ENCODE results near the gene RCN2. TPM values are rescaled to one million over a fixed set of nuclear protein-coding genes. Genes with fewer than 3 reads are reported as not detected.

RCN2 gene
- total RNA-seq, 1 experiment from 2014 or later: 180 TPM

DNA sequence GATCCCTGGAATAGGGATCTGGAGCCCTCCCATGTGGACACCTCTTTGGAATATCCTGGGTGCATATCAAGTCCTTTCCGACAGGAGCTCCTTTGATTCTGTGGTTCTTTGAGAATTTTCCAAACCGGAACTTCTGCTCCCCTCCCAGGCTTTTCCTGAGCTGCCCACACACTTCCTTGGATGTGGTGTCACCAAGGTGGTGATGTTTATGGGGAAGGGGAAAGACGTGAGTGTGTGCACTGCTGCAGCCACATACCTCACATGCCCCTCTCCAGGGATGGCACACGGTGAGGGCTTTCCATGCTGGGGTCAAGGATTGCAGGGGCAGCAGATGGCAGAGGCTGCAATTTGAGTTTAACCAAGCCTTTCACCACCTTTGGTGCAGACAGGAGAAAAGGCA is 35.5 kb downstream of the RCN2 start:
- in situ Hi-C loops (cut with HindIII; ENCODE audit: low sequenced_read_pairs): no loop called here
- no peak for DNase-seq (ENCODE audit: low spot score)

DNA sequence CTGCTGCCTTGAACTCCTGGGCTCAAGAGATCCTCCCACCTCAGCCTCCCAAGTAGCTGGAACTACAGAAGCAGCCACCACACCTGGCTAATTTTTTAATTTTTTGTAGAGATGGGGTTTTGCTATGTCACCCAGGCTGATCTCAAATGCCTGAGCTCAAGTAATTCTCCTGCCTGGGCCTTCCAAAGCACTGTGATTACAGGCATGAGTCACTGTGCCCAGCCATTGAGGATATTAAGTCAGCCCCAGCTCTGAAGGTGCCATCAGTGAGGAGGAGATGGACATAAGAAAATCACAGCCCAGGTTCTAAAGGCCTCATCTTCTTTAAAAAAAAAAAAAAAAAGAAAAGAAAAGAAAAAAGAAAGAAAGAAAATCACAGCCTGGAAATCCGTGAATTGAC is 36.8 kb downstream of the RCN2 start:
- in situ Hi-C loops (cut with HindIII; ENCODE audit: low sequenced_read_pairs): no loop called here
- DNase-seq (ENCODE audit: low spot score): no peak

DNA sequence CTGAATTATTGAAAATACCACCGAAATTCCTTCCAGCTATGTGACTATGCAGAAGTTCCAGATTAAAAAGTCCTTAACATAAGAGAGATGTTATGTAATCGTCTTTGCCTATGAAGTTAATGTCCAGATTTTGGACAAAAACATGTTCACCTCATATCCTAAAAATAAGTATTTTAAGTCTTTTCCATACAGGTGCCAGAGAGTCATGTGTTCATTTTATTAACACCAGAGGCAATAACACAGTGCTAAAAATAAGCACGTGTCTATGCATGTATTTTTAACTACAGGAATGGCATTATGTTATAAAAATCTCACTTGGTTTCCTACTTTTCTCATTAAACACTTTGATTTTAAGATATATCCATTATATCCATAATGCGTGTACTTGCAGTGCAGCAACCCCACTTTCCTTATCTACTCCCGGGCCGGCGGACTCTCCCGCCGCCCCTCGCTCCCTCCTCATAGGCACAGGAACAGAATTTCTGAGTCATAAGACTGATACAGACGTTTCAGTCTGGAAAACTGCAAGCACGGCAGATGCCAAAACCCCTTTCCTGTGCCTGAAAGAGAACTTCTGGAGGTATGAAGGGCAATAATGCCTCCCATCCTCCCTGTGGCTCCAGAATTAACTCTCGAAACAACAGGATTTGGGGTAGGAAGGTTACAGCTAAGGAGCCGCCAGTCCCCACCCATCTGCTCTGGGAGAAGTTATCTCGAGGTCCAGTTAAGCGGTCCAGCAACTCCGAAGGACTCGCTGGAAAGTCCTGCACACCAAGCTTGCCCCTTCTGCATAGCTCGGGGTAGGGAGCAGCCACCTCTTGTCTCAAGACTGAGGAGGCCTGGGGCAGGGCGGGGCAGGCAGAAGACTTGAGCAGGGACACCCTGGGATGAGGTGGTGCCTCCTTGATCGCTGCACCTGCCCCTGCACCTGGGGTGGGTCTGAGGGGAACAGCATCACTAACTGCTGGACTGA is 41.1 kb downstream of the RCN2 start:
- in situ Hi-C loops (cut with HindIII; ENCODE audit: low sequenced_read_pairs): no loop called here
- no peak for DNase-seq (ENCODE audit: low spot score)

DNA sequence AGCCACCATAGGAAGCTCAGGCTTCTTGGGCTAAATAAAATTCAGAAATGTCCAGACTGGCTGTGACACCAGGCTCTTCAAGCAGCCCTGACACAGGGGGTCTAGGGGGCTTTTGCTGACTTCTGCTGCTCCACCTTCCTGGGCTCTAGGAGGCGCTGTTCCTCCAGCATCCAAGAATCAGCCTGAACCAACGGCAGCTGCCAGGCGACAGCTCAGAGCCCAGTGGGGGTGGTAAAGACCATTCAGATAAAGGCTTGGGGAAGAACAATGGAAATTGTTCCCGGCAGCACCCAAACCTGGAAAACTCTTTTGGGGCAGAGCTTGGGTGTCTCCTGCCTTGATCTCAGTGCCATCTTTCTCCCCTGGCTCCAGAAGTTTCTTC is 41.8 kb downstream of the RCN2 start:
- in situ Hi-C loops (cut with HindIII; ENCODE audit: low sequenced_read_pairs): no loop called here
- no peak for DNase-seq (ENCODE audit: low spot score)

DNA sequence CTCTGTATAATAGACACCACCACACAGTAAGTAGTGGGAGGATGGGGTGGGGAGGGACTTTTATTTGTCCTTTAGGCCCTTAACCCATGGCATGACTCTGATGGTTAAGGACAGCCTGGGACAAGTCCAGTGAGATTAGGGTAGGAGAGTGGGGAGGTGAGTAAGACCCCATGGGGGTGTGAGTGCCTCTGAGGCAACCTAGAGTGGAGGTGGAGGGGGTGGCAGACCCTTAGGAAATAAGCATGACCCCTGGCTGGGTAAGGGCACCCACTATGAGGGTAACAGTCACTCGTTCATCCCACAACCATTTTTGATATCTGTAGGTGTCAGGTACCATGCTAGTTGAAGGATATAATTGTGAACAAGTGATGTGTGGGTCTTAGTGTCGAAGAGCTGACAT is 42.4 kb downstream of the RCN2 start:
- in situ Hi-C loops (cut with HindIII; ENCODE audit: low sequenced_read_pairs): no loop called here
- no peak for DNase-seq (ENCODE audit: low spot score)

DNA sequence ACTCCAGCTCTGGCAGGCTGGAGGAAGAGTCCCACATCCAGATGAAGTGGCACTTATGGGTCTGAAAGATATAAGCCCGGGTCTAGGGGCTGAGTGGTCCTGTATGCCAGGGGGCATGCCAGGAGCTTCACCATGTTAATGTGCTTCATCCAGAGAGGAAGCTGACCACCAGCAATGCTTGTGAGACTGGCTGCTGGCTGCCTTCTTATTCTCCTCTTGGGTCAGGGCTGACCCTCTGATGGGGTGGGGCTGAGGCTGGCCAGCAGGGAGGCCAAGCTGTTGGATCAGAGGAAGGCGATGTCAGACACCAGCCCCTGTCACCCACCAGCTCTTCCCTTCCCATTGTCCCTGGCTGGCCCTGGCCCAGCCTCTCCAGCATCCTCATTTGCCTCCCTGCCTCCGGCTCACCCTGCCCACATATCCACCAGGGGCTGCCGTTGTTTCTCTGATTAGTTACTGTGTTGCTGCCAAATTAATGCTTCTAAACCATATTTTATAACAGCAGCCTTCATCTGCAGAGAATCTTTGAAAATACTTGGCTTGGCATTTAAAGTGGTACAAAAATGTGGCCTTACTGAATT is 43.0 kb downstream of the RCN2 start:
- DNase-seq (ENCODE audit: low spot score): no peak
- in situ Hi-C loops (cut with HindIII; ENCODE audit: low sequenced_read_pairs): no loop called here

DNA sequence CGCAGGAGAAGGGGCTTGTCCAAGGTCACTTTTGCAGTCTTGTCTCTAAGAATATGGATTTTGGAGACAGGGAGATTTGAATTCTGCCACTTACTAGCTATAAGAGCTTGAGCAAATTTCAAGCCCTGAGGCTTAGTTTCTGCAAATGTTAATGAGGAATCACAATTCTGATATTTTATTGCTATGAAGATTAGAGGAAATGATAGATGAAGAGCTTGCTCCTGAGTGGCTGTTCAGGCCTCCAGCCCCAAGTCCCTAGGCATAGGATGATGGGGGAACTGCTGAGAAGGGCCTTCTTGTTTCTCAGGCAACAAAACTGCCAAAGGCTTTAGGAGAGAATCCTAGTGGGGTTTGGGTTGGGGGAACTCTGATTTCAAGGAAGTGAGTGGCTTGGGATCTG is 44.6 kb downstream of the RCN2 start:
- in situ Hi-C loops (cut with HindIII; ENCODE audit: low sequenced_read_pairs): no loop called here

DNA sequence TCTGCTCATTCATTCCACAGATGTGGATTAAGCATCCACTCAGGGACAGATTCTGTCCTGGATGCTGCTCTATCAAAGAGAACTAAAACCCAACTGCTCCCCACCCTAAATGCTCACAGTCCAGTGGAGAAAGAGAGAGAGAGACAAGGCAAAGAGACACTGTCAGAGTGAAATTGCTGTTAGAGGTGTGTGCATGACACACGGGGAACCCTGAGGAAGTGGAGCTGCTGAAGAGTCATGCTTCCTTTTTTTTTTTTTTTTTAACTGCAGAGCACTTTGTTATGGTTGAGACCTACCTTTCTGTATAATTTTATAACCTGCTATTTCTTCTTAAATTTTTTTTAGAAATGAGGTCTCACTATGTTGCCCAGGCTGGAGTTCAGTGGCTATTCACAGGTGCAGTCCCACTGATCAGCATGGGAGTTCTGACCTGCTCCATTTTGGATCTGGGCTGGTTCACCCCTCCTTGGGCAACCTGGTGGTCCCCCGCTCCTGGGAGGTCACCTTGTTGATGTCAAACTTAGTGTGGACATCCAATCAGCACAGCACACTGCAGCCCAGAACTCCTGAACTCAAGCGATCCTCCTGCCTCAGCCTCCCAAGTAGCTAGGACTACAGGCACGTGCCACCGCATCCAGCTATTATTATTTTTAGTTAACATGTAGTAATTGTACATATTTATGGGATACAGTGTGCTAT is 45.2 kb downstream of the RCN2 start:
- DNase-seq (ENCODE audit: low spot score): no peak
- in situ Hi-C loops (cut with HindIII; ENCODE audit: low sequenced_read_pairs): no loop called here

More for the DNA sequence above, 44.6 kb downstream of the RCN2 start:
- DNase-seq (ENCODE audit: low spot score): no peak

DNA sequence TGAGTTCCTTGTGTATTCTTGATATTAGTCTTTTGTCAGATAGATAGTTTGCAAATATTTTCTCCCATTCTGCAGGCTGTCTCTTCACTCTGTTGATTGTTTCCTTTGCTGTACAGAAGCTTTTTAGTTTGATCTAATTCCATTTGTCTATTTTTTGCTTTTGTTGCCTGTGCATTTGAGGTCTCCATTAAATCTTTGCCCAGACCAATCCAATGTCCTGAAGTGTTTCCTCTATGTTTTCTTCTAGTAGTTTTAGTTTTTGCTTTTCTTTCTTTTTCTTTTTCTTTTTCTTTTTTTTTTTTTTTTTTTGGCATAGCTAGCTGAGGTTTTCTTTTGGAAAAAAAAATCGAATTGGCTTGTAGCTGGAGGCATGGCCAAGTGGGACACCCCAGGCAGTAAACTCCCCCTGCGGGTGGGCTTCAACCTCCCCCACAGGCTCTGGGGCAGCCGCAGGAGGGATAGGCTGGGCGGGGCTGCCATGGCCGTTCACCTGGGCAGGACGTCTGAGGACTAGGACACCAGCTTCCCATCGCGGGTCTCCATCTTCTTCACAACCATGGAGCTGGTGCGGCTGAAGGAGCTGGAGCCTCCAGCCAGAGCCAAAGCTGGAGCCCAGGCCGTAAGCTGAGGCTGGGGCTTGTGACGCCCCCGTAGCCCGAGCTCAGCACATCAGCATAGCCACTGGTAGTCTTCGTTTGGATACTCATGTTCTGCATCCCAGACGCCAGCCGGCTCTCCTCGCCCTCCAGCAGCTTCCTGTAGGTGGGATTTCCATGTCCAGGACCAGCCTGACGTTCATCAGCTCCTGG is 47.2 kb downstream of the RCN2 start:
- in situ Hi-C loops (cut with HindIII; ENCODE audit: low sequenced_read_pairs): no loop called here
- DNase-seq (ENCODE audit: low spot score): no peak

DNA sequence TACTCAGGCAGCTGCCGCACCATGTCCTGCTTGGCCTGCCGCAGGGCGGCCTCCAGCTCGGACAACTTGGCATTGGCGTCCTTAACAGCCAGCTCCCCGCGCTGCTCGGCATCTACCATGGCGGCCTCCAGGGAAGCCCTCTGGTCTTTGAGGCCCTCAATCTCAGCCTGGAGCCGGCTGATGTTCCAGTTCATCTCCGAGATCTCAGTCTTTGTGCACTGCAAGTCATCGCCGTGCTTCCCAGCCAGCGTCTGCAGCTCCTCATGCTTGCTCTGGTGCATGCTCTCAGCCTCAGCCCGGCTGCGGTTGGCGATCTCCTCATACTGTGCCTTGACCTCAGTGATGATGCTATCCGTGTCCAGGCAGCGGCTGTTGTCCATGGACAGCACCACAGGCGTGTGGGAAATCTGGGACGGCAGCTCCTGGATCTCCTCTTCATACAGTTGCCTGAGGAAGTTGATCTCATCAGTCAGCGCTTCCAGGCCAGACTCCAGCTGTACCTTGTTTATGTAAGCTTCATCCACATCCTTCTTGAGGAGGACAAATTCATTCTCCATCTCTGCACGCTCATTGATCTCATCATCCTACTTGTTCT is 47.9 kb downstream of the RCN2 start:
- in situ Hi-C loops (cut with HindIII; ENCODE audit: low sequenced_read_pairs): no loop called here
- no peak for DNase-seq (ENCODE audit: low spot score)

DNA sequence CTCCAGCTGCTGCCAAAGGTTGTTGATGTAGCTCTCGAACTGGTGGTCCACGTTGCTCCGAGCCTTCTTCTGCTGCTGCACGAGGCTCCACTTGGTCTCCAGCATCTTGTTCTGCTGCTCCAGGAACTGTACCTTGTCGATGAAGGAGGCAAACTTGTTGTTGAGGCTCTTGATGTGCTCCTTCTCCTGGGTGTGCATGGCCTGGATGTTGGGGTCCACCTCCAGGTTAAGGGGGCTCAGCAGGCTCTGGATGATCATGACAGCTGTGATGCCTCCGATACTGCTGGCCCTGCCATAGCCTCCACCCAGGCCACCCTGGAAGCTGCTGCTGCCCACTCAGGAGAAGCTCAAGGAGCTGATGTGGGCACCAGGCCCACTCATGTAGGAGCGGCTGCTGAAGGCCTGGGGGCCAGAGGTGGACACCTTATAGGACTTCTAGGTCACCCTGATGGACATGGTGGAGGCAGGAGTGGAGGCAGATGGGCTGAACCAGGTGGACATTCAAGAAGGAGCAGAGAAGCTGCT is 48.5 kb downstream of the RCN2 start:
- in situ Hi-C loops (cut with HindIII; ENCODE audit: low sequenced_read_pairs): no loop called here
- no peak for DNase-seq (ENCODE audit: low spot score)

DNA sequence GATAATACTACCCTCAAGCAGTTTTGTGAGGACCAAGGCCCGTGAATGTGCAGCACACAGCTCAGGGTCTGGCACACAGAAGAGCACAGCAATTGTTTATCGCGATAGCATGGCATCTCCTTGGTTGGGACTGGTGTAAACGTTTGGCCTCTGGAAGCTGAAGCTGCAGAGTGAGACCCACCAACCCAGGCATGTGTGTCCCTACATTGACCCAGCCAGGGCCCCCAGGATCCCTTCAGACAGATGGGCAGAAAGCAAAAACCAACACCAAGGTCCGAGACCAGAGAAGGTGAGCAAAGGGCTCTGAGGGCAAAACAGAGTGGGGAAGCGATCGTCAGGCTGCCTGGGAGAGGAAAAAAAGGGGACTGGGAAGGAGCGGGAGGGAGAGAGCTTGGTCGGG is 50.8 kb downstream of the RCN2 start:
- DNase-seq (ENCODE audit: low spot score): no peak
- in situ Hi-C loops (cut with HindIII; ENCODE audit: low sequenced_read_pairs): no loop called here

DNA sequence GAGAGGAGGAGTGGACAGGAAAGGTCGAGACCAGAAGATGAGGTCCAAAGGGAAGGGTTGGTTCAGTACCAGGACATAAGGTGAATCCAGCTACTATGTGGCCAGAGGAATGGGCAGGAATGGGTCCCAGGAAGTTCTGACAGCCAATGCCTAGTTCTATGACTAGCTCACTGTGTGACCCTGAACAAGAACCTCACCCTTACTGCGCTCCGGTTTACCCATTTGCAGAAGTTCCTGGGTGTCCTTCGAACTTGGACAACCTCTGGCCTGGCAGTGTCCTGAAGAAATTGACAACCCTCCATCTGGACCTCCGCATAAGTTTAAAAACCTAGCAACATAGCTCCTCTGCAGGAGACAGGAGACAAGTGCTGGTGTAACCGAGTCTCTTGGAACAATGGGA is 51.2 kb downstream of the RCN2 start:
- no peak for DNase-seq (ENCODE audit: low spot score)
- in situ Hi-C loops (cut with HindIII; ENCODE audit: low sequenced_read_pairs): no loop called here

DNA sequence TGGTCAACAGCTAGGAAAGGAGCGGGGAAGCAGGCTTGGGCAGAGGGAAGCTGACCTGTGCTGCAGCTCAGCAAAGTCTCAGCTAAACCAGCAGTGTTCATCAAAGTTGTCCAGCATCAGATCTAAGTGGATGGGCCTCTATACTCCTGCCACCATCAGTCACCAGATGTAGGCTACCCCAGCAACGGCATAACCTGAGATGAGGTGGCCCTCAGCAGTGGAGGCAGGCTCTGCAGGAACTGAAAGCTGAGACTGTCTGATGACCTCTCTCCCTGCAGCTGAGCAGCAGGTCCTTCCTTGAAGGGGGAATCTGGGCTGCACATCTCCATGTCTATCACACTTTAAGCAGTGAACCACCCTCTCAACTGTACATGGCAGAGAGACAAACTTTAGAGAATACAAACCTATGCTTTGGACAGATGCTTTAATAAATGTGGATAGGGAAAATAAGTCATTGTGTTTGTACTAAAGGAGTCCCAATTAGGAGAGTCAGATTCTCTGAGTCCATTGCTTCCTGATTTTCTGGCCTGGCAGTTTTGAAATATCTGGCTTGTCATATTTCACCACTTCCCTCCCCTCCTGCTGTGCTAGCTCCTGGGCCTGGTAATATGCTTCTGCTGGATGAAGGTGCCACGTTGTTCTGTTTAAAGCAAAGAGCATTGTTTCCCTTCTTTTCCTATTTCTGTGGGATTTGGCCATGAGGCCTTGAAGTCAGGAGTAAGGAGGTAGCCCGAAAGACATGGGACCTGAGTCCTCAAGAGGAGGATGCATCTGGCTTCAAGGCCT is 52.2 kb downstream of the RCN2 start:
- DNase-seq (ENCODE audit: low spot score): no peak
- in situ Hi-C loops (cut with HindIII; ENCODE audit: low sequenced_read_pairs): no loop called here

DNA sequence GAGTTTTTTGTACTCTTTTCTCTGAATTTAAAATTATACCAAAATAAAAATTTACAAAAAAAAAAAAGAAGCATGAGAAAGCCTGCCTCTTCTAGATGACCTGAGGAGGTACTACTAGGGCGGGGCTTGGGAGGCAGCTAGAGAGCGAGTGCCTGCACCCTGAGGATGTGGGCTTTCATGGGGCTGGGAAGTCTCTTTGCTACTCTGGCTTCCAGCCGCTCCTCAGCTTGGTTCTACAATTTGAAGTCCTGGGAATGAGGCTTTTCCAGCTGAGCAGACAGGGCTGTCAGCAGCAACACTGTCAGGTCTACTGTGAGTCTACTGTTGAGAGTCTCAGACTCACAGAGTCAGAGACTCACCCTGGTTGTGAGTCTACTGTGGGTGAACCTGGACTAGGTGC is 55.2 kb downstream of the RCN2 start:
- no peak for DNase-seq (ENCODE audit: low spot score)
- in situ Hi-C loops (cut with HindIII; ENCODE audit: low sequenced_read_pairs): no loop called here

DNA sequence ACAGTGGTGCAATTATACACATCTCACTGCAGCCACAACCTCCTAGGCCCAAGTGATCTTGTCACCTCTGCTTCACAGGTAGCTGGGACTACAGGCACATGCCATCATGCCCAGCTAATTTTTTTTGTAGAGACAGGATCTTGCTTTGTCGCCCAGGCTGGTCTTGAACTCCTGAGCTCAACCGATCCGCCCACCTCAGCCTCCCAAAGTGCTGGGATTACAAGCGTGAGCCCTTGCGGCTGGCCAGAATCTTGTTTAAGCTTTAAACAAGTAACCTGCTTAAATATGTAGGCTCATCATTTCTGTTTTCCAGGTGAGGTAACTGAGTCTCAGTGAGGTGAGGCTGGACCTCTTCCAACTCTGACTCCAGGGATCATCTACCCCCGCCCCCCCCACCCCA is 55.7 kb downstream of the RCN2 start:
- in situ Hi-C loops (cut with HindIII; ENCODE audit: low sequenced_read_pairs): no loop called here
- no peak for DNase-seq (ENCODE audit: low spot score)

DNA sequence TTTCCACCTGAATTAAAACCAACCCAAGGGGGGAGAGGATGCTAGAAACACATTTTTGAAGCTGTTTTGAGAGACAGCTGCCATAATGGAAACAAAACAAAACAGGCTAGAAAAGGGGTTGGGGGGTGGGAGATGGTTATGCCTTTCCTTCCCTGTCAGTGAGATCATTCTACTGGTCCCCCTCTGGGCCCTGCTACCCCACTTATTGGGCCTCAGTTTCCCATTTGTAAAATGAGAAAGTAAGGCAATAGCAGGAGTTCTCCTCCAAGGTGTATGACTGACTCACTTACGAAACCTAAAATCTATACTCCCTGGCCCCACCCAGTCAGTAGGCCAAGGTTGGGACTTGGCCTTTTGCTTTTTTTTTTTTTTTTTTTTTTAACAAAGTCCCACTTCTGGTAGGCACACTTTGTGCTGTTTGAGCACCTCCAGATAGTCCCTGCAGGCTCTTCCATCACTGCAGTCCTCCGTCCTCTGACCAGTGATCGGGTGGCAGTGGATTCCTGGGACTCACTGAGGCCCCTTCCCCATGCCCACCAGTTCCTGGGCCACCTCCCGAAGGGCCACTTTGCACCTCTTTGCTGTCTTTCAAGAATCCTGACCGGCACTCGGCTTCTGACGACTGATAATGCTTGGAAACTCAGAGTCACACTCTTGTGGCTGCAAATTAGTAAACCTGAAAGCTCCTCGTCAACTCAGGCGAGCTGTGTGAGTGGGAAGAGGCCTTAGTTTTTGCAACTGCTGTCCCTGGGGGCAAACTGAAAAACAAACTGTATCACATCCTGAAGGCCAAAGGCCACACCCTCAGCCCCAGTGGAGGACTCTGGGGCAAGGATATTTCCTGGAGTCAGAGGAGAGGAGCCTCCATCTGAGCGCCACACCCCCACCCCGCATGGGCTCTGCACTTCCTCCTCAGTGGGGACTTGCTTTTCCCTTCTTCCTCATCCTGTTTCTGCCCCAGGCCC is 56.6 kb downstream of the RCN2 start:
- DNase-seq (ENCODE audit: low spot score): no peak

More for the DNA sequence above, 56.6 kb downstream of the RCN2 start:
- in situ Hi-C loops (cut with HindIII; ENCODE audit: low sequenced_read_pairs): no loop called here
